Hematopoietic multipotent progenitor cell treated with erythropoietin and hydrocortisone succinate and interleukin-3 and kit ligand, for 4 days (in vitro differentiated cells): ENCODE data around the gene KIF3A.
A peak's percentile ranks its signal among the peaks of the same experiment; 100 is the strongest.

Experiments
- DNase-seq: peaks from one replicate; pipeline ENCODE4 v3.0.0-alpha.2; 2015

The KIF3A gene

DNA sequence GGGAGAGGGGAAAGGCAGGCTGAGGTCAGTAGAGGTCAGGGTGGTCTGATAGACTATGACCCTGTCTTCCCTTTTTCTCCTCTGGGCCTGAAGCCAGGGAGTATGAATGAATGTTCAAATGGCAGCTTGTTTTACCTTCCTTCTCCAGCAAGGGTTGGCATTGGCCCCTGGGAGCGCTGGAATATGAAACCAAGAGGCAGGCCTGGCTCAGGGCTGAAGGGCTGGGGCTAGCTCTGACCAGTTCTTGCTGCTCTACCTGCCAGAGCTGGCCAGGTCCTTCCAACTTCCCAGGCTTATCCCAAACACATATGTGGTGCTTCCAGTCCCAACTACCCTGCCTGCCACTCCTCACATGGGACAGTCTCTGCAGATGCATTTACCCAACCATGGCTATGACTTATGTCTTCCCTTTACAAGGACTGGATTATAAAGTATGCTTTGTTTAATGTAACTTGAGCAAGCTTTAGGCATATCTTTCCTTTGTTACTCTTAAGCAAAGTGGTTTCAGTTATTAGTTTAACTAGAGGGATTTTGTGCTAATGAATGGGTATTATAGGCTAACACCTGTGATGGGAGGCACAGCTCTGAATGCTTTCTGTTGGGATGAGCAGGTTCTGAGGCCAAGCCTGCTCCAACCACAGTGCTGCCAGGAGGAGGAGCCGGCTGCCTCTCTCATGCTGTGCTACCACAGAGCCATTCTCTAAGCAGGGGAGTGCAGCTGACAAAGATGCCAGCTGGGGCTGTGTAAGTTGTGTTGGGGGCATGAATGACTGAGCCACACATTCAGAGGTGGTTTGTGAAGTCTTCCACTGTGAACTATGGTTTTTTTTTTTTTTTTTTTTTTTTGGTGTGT, 16.0 kb upstream of the KIF3A start:
- peak; percentile 50 for DNase-seq

- no peak for DNase-seq
These were observed 15.3 kb upstream of the KIF3A start for GRCh38 chr5:132752581-132753125.

DNA sequence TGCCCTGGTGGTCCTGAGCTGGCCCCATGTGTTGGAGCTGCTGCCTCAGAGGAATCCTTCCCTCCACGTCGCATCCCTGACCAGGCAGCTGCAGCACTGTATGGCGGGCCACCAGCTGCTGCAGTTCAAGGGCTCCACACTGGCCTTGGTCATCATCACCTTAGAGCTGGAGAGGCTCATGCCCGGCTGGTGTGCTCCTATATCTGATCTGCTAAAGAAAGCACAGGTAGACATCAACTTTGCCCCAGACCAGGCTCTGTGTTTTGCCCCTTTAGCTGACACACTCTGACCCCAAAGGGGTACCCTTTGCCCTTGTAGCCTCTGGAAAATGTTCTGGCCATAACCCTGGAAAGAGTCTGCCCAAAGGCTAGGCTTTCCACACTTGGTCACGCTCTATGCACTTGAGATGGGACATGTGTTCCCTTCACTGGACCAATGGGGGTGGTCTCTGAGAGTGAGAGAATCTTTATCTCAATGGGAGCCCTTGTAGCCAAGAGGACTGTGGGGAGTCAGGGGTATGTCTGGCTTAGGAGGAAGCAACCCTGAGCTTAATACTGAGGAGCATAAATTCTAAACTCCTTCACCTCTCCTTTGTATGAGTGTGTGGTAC, 14.7 kb upstream of the KIF3A start:
- DNase-seq: no peak

DNA sequence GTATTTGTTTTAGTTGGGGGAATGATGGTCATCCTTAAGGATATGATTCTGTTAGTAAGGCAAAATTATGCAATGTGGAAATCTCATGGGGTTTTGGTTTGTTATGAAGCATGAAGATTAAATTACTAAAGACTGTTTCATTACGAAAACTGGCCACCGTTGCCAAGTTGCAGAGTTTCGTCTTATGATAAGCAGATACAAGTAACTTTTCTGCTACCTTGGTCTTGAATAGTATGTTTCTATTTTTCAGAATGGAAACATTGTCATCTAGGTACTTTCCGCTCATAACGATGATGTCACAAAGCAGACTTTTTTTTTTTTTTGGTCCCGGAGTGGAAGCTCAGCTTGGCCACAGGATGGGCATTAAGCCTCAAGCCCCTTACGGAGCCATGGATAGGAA, 14.1 kb upstream of the KIF3A start:
- no peak for DNase-seq

- no peak for DNase-seq
These were observed 13.3 kb upstream of the KIF3A start for GRCh38 chr5:132750471-132751230.

- DNase-seq: no peak
These were observed 12.2 kb upstream of the KIF3A start for GRCh38 chr5:132749506-132749905.

DNA sequence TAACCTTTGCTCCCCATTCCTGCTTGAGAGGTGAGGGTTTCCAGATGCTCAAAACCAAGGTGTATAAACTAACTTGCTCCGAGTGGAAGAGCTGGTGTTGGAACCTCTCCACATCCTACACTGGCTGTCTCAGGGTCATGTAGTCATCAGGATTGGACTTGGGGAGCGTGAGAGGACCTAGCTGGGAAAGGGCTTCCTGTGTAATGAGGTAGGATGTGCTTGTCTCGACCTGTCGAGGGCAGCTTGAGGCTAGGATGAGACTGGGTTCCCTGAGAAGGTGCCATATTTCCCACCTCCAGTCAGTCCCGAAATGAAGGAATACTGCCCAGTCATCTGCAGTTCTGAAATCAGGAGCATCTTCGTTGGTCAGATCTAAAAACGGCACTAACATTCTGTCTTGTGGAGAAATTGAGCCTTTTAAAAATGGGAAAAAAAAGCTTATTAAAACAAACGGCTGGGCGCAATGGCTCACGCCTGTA, 11.2 kb upstream of the KIF3A start:
- no peak for DNase-seq

- no peak for DNase-seq
These were observed 10.5 kb upstream of the KIF3A start for GRCh38 chr5:132747616-132748440.

DNA sequence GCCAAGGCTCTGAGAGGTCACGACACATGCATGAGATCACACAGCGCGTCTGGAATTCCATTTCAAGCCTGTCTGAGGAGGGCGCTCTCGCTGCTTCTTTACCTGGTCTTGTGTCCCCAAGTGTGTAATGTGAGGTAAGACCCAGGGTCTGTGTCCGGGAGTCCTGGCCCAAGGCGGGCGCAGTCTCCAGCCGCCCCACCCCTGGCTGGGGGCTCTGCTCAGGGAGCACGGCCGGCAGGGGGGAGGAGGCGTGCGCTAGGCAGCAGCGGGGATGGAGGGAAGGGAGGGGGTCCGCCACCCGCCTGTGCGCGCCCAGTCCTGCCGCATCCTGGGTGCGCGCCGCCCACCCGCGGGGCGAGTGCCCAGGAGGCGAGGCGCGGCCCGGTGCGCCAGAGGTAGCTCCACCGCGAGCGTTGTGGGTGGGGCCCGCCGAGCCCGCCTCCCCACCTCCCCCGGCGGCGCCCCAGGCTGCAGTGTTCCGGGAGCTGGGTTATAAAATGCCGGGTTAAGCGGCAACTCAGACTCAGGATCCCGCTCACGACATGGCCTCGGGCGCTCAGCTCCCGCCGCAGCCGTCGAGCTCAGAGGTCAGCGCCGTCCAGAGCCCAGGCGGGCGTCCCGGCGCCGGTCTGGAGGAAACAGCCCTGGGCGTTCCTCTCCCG, 9.7 kb upstream of the KIF3A start, which contains the start of gene CCNI2:
CCNI2 (plus strand) TSS at position 473 of the 662 bp plus-strand sequence; CDS start at position 543, 70 bp downstream.
- peak; percentile 41 for DNase-seq

GRCh38 chr5:132746592-132746953, 9.2 kb upstream of the KIF3A start:
- no peak for DNase-seq

DNA sequence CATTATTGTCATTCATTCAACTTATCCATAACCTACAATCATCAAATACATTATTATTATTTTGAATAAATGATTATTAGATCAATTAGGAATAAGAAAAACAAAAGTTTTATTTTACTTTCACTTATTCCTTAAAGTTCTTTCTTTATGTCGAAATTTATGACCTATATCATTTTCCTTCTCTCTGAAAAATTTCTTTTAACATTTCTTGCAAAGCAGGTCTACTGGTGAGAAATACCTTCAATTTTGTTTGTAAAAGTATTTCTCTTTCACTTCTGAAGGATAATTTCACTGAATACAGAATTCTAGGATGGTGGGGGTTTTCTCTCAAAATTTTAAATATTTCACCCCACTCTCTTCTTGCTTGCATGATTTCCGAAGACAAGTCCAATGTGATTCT, 7.3 kb upstream of the KIF3A start:
- DNase-seq: no peak

DNA sequence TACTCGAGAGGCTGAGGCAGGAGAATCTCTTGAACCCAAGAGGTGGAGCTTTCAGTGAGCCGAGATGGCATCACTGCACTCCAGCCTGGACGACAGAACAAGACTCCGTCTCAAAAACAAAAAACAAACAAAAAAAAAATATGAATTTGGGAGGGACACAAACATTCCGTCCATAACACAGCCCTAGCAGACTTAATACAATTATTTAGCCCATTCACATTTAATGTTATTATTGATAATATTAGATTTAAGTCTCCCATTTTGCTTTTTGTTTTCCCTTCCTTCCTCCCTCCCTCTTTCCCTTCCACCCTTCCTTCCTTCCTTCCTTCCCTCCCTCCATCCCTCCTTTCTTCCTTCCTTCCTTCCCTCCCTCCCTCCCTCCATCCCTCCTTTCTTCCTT, 5.3 kb upstream of the KIF3A start:
- DNase-seq: no peak

- DNase-seq: no peak
These were observed 4.8 kb upstream of the KIF3A start for GRCh38 chr5:132742158-132742557.

GRCh38 chr5:132739232-132739631, 1.9 kb upstream of the KIF3A start:
- no peak for DNase-seq

- no peak for DNase-seq
These were observed 786 bp upstream of the KIF3A start for GRCh38 chr5:132737982-132738681.

GRCh38 chr5:132734687-132735086, 2.7 kb downstream of the KIF3A start:
- DNase-seq: no peak

DNA sequence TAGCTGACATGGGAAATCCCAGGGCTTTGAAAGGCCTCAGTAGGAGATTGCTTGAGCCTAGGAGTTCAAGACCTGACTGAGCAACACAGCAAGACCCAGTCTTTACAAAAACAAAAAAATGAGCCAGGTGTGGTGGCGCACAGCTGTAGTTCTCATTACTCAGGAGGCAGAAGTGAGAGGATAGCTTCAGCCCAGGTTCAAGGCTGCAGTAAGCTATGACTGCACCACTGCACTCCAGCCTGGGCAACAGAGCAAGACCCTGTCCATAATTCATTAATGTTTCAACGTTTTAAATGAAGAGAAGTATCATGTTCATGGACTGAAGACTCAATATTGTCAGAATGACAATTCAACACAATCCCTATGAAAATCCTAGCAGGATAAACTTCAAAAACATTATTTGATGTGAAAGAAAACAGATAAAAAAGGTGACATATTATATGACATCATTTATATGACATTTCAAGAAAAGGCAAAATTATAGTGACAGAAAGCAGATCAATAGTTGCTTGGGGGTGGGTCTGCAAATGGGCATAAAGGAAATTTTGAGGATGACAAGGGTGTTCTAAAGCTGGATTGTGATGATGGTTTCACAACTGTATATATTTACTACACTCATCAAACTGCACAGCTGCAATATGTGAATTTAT, 3.7 kb downstream of the KIF3A start:
- no peak for DNase-seq

GRCh38 chr5:132729896-132730295, 7.5 kb downstream of the KIF3A start:
- DNase-seq: no peak

- no peak for DNase-seq
These were observed 11.6 kb downstream of the KIF3A start for GRCh38 chr5:132725745-132726144.

GRCh38 chr5:132718544-132719312, 18.6 kb downstream of the KIF3A start:
- DNase-seq: no peak
